Hematopoietic multipotent progenitor cell treated with erythropoietin and hydrocortisone succinate and interleukin-3 and kit ligand, for 4 days (in vitro differentiated cells): ENCODE data around the gene ZC3H18.

Experiments used
- DNase-seq: peaks from one replicate; pipeline ENCODE4 v3.0.0-alpha.2; 2015

Gene ZC3H18

GRCh38 chr16:88627531-88628411 is 57.6 kb downstream of the ZC3H18 start:
- DNase-seq = no peak

GRCh38 chr16:88628512-88628974 is 58.3 kb downstream of the ZC3H18 start:
- peak; percentile 68 for DNase-seq

DNA sequence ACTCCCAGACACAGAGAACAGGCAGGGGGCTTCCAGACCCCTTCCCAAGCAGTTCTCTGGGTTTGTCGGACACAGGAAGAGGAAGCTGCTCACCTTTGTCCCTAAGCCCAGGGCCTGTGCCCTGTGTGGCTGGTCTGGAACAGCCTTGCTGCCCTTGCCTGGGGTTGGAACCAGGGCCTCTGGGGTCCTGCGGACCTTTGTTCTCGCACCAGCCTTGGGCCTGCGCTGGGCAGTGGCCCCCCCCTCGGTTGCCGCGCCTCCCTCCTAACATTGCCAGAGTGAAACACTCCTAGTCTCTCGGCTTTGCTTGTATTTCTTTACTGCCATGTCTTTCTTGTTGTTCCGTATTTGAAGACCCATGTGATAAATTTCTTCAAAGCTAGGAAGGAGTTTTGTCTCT is 59.6 kb downstream of the ZC3H18 start:
- no peak for DNase-seq

DNA sequence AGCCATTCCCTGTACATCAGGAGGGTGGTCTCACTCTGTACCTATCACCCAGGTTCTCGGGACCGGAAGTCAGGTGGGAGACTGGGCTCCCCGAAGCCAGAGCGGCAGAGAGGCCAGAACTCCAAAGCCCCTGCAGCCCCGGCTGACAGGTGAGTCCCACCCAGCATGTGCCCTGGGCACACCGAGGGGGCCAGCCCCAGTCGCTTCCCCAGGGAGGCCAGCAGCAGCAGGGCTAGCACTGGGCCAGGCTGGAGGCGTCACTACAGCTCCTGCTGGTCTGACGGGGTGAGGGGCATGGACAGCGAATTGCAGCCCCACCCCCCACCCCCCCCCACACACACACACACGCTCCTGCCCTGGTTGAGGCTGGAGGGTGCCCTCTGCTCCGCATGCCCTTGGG is 60.2 kb downstream of the ZC3H18 start:
- no peak for DNase-seq

DNA sequence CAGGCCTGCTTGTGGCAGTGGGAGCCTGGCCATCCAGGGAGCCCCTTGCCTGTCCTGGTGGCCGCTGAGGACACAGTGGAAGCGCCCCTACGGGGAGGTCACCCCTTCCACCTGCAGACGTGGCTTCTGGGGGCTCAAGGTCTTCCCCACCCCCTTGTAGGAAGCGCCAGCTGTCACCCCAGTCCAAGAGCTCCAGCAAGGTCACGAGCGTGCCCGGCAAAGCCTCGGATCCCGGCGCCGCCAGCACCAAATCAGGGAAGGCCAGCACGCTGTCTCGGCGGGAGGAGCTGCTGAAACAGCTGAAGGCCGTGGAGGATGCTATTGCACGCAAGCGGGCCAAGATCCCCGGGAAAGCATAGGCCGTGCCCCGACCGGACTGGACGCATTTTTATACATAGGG is 60.7 kb downstream of the ZC3H18 start:
- no peak for DNase-seq

DNA sequence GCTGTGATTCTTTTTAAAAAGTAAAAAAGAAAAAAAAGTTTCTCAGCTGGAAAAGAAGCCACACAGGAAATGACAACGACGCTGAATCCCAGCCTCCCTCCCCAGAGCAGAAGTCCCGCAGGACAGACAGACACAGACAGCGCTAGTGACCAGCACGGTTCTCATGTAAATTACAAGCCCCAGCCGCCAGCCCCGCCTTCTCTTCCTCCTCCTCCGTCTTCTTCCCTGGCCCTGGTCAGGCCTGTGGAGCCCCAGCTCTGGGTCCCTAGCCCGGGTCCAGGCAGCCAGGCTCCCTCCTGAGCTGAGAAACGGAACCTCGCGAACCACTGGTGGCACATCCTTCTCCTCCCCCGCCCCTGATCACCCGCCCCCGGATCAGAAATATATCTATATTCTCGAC is 61.2 kb downstream of the ZC3H18 start:
- DNase-seq = no peak

DNA sequence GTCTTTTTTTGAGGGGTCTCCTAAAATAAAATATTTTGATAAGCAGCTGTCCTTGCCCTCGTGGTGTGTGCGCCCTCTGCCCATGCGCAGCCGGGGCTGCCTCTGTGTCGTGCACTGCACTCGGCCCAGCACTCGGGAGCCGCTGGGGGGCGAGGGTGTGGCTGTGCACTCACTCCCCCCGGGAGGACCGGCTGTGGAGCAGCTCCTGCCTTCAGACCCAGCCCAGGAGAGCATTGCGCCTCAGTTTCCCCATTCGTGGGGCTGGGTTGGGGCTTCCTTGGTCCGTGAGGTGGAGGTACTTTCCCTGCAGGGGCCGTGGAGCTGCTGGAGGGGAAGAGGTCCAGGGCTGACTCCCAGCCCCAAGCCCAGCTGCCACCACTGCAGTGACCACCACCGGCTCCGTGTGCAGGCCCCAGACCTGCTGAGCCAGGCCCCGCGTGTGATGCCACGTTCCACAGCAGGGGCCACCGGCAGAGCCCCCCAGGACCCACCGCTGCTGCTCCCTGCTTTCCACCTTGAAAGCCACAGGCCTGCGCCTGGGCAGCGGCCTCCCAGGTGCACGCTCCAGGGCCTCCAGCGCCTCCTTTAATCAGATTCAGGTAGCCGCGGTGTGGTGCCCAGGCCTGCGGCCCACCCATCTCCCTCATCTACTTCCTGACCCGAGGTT is 61.9 kb downstream of the ZC3H18 start:
- DNase-seq = no peak

DNA sequence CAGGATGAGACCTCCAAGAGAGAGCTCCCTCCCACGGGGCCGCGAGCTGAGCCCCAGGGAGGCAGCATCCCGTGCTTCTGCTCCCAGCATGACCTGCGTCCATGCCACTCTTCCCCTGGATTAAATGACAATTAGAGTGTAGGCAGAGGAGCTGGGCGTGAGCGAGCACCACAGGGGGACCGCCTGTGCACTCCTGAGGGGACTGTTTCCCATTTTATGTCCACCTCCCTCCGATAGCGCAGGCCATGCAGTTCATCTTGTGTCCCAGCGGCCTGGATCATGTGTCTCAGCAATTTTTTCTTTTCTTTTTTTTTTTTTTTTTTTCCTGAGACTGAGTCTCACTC is 62.4 kb downstream of the ZC3H18 start:
- no peak for DNase-seq

DNA sequence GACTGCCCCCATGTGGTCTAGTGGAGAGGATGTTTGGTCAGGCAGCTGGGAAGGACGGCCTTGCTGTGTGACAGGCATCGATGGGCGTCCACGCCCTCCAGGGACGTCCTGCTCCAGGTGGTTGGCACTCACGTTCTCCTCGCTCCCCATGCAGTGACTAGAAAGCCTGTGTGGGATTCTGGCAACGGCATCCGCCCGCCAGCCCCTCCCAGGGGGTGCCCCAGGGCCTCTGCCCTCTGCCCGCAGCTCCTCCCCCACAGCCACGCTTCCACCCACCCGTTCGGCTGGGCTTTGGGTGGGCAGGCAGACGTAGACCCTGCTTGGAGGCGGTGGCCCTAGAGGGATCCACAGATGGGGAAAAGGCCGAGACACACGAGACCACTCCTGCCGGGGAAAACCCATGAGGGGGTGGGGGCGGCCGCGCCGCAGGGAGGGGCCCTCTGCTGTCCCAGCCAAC is 63.5 kb downstream of the ZC3H18 start:
- DNase-seq = peak; percentile 71

GRCh38 chr16:88634141-88634993 is 64.2 kb downstream of the ZC3H18 start:
- DNase-seq = peak; percentile 77

- no peak for DNase-seq
These were observed 64.9 kb downstream of the ZC3H18 start for GRCh38 chr16:88634994-88635670.

DNA sequence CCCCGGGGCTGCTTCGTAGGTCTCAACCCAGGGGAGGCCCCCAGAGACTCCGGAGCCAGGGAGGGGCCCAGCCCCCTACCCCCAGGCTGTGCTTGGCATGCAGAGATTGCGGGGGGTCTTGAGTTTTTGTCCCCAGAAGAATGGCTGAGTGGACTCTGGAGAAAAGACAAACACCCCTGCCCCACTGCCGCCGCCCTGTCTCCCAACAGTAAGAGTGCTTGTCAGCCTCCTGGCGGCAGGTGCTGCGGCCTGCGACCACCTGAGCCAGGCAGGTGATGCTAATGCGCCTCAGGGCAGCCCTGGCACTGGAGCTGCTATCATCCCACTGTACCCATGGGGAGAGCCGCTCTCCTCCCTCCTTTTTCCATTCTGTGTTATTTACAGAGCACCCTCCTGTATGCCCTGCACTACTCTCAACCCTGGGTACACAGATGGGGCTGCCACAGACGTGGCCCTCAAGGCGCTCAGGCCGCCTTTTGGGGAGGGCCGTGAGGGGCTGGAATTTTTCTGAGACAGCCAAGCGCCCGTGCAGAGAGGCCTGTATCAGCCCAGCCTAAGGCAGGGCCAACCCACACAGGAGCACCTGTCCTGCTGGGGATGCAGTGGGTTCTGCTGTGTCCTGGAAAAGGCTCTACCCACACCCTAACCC is 65.6 kb downstream of the ZC3H18 start:
- no peak for DNase-seq

- no peak for DNase-seq
These were observed 66.5 kb downstream of the ZC3H18 start for GRCh38 chr16:88636488-88637265.

GRCh38 chr16:88638323-88639230 is 68.4 kb downstream of the ZC3H18 start, which contains the start of gene IL17C:
IL17C (plus strand) TSS chr16:88638572; CDS start chr16:88638642, 70 bp downstream.
- no peak for DNase-seq

- no peak for DNase-seq
These were observed 69.2 kb downstream of the ZC3H18 start for GRCh38 chr16:88639231-88640038.

DNA sequence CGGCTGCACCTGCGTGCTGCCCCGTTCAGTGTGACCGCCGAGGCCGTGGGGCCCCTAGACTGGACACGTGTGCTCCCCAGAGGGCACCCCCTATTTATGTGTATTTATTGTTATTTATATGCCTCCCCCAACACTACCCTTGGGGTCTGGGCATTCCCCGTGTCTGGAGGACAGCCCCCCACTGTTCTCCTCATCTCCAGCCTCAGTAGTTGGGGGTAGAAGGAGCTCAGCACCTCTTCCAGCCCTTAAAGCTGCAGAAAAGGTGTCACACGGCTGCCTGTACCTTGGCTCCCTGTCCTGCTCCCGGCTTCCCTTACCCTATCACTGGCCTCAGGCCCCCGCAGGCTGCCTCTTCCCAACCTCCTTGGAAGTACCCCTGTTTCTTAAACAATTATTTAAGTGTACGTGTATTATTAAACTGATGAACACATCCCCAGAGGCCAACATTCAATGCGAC is 69.9 kb downstream of the ZC3H18 start:
- DNase-seq = no peak

DNA sequence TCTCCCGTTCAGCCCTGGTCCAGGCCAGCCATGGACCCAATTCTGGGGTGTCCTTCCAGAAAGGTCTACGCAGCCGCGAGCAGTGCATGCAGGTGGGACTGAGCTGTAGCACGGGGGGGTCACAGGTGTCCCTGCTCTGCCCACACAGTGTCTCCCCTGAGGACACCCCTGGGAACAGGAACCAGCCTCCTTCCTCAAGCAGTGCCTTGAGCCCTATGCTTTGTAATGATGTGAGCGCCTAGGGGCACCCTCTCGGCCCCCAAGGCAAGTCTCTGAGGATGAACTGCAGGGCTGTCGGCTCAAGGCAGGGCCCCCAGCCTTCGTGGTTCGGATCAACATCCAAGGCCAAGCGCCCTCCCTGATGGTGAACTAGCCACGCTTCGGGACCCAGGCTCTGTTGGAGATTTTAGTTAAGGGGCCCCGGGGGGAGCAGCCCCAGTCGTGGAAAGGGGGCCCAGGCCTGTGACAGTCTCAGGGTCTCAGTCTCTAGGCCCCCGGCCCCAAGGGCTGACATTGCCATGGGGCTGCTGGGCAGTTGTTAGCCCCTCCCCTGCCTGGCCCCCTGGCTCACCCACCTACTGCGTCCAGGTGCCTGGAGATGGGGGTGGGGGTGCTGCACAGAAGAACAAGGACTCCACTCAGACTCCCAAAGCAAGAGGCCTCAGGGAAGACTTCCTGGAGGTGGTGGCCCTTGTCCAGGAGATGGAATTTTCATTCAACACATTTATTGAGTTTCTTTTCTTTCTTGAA is 70.5 kb downstream of the ZC3H18 start:
- no peak for DNase-seq
